GM10266 (cell line): ENCODE measurements around the gene RUNDC3A.
"Not testable (repeated sequence)": the region's sequence is repeated elsewhere in the genome, so short reads cannot be mapped to it uniquely, and the experiment has no call there.

Source experiments
- DNase-seq: peaks from one replicate; pipeline ENCODE4 v3.0.0; 2012; ENCODE audit errors: extremely low spot score
- TF ChIP-seq, protein P1 (sequence below): IDR thresholded peaks from 2 replicates; pipeline ENCODE4 v1.5.1; 2012; ENCODE audit warnings: mild to moderate bottlenecking, low read depth; ENCODE audit not compliant: control insufficient read depth, insufficient read depth; ENCODE audit errors: missing control alignments

RUNDC3A gene

DNA sequence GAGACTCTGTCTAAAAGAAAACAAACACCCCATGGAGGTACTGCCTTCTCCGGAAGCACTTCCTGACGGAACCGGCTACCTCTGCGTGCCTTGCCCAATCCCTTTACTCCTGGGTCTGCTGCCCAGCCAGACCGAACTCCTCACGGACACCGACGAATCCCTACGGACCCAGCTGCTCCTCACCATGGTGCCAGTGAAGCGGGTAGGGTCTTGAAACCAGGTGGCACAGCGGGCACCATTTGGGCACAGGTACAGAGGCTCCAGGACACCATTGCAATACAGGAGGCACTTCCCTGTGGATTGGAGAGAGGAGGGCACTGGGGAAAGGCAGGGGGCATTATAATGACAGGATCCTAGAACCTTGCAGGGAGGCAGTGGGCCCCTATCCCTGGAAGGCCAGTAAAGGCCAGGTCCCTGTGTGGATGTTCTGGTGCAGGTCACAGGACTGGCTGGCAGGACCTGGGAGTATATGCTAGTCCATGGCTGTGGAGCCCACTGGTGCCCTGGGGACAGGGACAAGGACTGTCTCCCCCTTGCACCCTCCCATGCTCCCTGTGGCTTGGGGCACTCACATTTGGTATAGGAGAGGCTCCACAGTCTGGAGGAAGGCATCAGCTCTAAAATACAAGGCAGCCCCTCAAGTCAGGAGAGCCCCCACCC lies 14.0 kb downstream of the RUNDC3A start:
- DNase-seq: no peak
- TF ChIP-seq, protein P1, sequence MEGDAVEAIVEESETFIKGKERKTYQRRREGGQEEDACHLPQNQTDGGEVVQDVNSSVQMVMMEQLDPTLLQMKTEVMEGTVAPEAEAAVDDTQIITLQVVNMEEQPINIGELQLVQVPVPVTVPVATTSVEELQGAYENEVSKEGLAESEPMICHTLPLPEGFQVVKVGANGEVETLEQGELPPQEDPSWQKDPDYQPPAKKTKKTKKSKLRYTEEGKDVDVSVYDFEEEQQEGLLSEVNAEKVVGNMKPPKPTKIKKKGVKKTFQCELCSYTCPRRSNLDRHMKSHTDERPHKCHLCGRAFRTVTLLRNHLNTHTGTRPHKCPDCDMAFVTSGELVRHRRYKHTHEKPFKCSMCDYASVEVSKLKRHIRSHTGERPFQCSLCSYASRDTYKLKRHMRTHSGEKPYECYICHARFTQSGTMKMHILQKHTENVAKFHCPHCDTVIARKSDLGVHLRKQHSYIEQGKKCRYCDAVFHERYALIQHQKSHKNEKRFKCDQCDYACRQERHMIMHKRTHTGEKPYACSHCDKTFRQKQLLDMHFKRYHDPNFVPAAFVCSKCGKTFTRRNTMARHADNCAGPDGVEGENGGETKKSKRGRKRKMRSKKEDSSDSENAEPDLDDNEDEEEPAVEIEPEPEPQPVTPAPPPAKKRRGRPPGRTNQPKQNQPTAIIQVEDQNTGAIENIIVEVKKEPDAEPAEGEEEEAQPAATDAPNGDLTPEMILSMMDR: no peak

DNA sequence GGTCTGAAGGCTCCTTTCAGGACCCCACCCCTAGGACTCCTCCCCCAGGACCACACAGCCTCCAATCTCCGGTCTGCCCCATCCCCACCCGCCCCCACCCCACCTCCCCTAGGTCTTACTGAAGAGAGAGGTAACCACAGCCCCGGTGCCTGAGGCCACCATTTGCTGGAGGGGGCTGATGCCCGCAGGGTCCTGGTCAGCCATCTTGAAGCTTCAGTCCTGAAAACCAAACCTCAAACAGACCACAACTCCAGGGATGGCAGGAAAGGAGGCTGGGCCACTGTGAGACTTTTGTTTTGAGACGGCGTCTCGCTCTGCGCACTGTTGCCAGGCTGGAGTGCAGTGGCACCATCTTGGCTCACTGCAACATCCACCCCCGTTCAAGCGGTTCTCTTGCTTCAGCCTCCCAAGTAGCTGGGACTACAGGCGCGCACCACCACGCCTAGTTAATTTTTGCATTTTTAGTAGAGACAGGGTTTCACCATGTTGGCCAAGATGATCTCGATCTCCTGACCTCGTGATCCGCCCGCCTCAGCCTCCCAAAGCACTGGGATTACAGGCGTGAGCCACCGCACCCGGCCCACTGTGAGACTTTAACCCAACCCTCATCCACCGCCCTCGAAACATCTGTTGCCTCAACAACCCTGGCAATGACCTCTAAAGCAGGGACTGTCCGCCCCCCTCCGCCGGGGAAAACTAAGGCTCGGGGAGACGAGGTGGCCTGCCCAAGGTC lies 15.1 kb downstream of the RUNDC3A start:
- TF ChIP-seq, protein P1: no peak
- DNase-seq: no peak

DNA sequence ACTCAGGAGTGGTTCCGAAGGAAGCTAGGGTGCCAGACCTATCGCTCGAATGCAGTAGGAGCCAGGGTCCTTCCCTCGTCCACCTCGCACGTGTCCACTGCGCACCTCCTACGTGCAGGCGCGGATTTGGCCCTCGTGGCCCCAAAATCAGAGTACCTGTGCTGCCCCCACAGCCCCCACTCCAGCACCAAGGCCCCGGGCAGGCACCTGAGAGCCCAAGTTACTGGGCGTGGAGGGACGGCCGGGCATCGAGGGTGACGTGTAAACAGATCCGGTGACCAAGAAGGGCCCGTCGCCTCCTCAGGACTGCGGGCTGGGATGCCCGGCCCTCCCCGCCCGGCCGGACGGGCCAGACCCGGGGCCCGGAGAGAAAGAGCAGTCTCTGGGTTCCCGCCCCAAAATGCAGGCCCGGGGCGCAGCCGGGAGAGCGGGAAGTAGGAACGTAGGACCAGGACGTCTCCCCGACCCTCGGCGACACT lies 15.7 kb downstream of the RUNDC3A start:
- TF ChIP-seq, protein P1: no peak

DNA sequence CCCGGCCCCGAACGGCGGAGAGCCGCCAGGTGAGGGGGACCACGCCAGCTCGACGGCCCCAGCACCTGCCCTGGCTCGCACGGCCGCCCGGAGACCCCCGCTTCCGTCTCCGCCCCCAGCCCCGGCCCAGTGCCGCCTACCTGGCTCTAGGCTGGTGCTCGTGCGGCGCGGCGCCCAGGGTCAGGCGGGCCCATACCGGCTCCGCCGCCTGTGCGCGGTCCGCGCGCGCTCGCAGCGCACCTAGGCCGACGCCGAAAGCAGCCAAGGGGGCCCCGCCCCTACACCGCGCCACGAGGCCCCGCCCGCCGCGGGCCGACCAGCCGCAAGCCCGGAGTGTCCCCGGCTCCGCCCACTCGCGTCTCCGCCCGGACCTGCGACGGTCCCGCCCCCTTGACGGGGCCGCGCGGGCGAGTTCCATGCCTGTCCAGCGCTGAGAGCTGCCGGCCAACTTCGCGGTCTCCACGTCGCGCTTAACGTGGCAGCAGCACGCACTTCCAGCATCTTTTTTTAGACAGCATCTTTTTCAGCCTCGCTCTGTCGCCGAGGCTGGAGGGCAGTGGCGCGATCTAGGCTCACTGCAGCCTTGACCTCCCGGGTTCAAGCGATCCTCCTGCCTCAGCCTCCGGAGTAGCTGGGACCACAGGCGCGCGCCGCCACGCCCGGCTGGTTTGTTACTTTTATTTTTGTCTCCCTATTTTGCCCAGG lies 16.3 kb downstream of the RUNDC3A start, which contains the start of gene SLC25A39:
SLC25A39 (minus strand) TSS at position 253 of the 705 bp plus-strand sequence. CDS start 1,261 bp downstream, outside the sequence.
- DNase-seq: peak; percentile 97
- TF ChIP-seq, protein P1: no peak

More for the DNA sequence above, 15.7 kb downstream of the RUNDC3A start:
- DNase-seq: peak; percentile 41

DNA sequence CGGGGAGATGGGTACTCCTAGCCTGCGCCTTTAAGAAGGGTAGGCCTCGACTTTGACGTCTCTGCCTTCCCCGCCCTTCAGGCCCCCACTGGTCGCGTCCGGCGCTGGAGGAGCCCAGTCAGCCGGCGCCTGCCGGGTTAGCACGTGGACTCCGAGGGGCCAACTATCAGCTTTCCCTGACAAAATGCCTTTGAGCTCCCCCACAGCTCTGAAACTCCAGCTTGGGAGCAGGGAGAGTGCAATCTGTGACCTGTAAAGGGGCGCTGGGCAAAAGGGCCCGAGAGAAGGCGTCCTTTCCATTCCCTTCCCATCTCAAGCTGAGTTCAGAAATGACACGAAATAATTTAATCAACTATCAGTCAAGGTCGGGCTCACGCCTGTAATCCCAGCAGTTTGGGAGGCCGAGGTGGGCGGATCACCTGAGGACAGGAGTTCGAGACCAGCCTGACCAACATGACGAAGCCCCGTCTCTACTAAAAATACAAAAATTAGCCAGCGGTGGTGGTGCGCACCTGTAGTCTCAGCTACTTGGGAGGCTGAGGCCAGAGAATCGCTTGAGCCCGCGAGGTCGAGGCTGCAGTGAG lies 18.6 kb downstream of the RUNDC3A start:
- TF ChIP-seq, protein P1: no peak
- peak; percentile 92 for DNase-seq

DNA sequence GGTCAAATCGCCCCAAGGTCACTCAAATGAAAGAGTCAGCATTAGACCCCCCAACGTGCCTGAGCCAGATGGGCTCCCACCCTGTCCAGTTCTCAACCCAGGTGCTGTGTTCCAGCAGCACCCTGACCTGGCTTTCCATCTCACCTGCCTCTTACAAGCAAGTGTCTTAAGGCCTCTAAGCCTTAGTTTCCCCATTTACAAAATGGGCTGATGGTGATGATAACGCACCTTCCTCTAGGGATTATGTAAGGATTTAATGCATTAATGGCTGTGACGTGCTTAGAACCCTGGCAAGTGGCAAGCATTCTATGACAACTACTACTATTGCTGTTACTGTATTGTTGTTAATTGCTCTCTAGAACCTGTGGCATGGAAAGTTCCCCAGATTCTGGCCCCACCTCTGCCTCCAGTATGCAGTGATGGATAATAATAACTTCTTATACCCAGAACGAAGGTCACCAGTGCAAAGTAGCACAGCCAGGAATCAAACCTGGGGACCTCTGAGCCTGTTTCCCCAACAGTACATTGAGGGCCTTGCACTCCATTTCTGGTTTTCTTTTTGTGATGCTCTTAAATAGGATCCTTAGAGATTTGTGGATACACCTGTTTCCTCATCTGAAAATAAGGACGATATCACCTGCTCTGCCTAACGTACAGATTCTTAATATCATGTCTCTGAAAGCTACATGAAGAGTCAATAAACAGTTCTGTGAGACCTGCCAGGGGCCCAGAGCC lies 19.5 kb downstream of the RUNDC3A start:
- DNase-seq: no peak
- TF ChIP-seq, protein P1: no peak

DNA sequence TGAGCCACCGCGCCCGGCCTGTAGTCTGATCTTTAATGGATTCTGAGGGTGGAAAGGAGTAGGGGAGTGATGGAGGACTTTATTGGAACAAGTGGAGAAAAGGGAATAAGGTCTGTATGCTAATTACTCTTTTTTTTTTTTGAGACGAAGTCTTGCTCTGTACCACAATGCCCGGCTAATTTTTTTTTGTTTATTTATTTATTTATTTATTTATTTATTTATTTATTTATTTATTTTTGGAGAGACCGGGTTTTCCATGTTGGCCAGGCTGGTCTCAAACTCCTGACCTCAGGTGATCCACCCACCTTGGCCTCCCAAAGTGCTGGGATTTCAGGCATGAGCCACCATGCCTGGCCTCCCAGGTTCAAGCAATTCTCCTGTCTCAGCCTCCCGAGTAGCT lies 21.1 kb downstream of the RUNDC3A start:
- not testable (repeated sequence) for DNase-seq

DNA sequence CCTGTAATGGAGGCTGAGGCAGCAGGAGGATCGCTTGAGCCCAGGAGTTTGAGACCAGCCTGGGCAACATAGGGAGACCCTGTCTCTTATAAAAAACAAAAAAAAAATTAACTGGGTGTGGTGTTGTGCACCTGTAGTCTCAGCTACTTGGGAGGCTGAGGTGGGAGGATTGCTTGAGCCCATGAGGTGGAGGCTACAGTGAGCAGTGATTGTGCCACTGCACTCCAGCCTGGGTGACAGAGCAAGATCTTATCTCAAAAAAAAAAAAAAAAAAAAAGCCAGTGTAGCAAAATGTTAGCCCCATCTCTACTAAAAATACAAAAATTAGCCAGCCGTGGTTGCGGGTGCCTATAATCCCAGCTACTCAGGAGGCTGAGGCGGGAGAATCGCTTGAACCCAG lies 21.9 kb downstream of the RUNDC3A start:
- DNase-seq: not testable (repeated sequence)
